Upper lobe of left lung (tissue), 4 donors: ENCODE data around the gene FBN3.

Experiments
- POLR2A ChIP-seq, 4 donors: fragments of 450-650 bp; IDR thresholded peaks; one replicate each; pipeline ENCODE4 v1.5.1; 2016 to 2017; ENCODE audit warnings: antibody characterized with exemption in 4 of 4, mild to moderate bottlenecking in 2 of 4
- POLR2AphosphoS5 ChIP-seq, 2 donors: sonication (generic); formaldehyde crosslinking; IDR thresholded peaks; one replicate each; pipeline ENCODE4 v1.5.1; 2017; ENCODE audit warnings: antibody characterized with exemption in 2 of 2
- TF ChIP-seq, protein P1 (sequence below), 6 experiments: fragments of 450-650 bp in 4 of 6; fragments of 200-600 bp in 2 of 6; sonication (generic) in 2 of 6; IDR thresholded peaks; one replicate each; pipeline ENCODE4 v1.5.1; 2016 to 2019; ENCODE audit warnings: antibody characterized with exemption in 6 of 6

DNA sequence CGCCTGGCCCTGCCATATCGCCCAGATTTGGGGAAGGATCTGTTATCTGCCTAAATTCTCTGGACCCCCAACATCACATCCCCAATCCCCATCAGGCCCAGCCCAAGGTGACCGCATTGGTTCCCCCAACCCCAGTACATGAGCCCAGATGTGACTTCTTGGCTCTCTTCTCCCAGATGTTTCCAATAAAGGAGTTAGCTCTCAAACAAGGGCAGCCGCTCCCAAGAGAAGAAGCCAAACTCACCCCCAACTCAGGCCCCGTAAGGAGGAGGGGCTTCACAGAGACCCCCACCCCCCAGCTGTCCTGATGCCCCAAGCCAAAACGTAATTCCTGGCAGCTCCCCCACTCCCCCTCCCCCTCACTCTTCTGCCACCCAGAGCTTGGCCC lies 6.9 kb downstream of the FBN3 start:
- TF ChIP-seq POLR2A (IDR thresholded peaks at IDR 0.05) (no peak), POLR2AphosphoS5 (IDR thresholded peaks at IDR 0.05) (no peak)
- TF ChIP-seq, protein P1, sequence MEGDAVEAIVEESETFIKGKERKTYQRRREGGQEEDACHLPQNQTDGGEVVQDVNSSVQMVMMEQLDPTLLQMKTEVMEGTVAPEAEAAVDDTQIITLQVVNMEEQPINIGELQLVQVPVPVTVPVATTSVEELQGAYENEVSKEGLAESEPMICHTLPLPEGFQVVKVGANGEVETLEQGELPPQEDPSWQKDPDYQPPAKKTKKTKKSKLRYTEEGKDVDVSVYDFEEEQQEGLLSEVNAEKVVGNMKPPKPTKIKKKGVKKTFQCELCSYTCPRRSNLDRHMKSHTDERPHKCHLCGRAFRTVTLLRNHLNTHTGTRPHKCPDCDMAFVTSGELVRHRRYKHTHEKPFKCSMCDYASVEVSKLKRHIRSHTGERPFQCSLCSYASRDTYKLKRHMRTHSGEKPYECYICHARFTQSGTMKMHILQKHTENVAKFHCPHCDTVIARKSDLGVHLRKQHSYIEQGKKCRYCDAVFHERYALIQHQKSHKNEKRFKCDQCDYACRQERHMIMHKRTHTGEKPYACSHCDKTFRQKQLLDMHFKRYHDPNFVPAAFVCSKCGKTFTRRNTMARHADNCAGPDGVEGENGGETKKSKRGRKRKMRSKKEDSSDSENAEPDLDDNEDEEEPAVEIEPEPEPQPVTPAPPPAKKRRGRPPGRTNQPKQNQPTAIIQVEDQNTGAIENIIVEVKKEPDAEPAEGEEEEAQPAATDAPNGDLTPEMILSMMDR (IDR thresholded peaks at IDR 0.05) = no peak
